PC-9 (cell line): ENCODE data around the gene ATP11A.

ENCODE experiments used
- CTCF ChIP-seq: fragments of 200-600 bp; sonication (generic); conservative IDR thresholded peaks from 2 replicates; pipeline ENCODE4 v1.6.1; 2017; ENCODE audit warnings: mixed run types, antibody characterized with exemption, mild to moderate bottlenecking, moderate library complexity
- EZH2 ChIP-seq: fragments of 200-600 bp; sonication (generic); IDR thresholded peaks from 2 replicates; pipeline ENCODE4 v1.8.0; 2017; ENCODE audit warnings: antibody characterized with exemption, low read depth

- TF ChIP-seq CTCF (no peak), EZH2 (no peak)
These were observed 19.8 kb upstream of the ATP11A start for GRCh38 chr13:112669881-112670499.
